Hepatocyte (in vitro differentiated cells): ENCODE results near the gene SSR1.
"Not testable (repeated sequence)": the region's sequence is repeated elsewhere in the genome, so short reads cannot be mapped to it uniquely, and the experiment has no call there.

Experiments
- CTCF ChIP-seq: fragments of 200-600 bp; sonication (generic); IDR thresholded peaks from 2 replicates; pipeline ENCODE4 v1.5.1; 2016; ENCODE audit warnings: antibody characterized with exemption, mild to moderate bottlenecking; ENCODE audit not compliant: poor library complexity
- EZH2 ChIP-seq: fragments of 200-600 bp; sonication (generic); IDR thresholded peaks from 2 replicates; pipeline ENCODE4 v1.6.1; 2016; ENCODE audit warnings: antibody characterized with exemption, mild to moderate bottlenecking, borderline replicate concordance

- not testable (repeated sequence) for TF ChIP-seq CTCF, EZH2
These were observed 34.6 kb upstream of the SSR1 start for GRCh38 chr6:7347551-7347997.
